Left lung (tissue), 10 donors: ENCODE measurements around the gene POFUT1. TPM values are rescaled to one million over a fixed set of nuclear protein-coding genes. Genes with fewer than 3 reads are reported as not detected.
"Not testable (repeated sequence)": the region's sequence is repeated elsewhere in the genome, so short reads cannot be mapped to it uniquely, and the experiment has no call there.

Source experiments
- ATAC-seq: fragments of 200-7000 bp; cut with Tn5 transposase; one replicate; pipeline ENCODE4 v1.9.1; 2020; ENCODE audit warnings: moderate library complexity
- DNase-seq, 4 donors: peaks; one replicate each; pipeline ENCODE4 v3.0.0-alpha.2; 2013 to 2020
- H3K27ac ChIP-seq, 2 donors: fragments of 200-600 bp; sonication (generic) in 1 of 2; one replicate each; pipeline versions ENCODE4 v1.5.0 to v1.8.0; 2020 to 2021
- H3K27me3 ChIP-seq, 2 donors: fragments of 200-600 bp; sonication (generic) in 1 of 2; one replicate each; pipeline versions ENCODE4 v1.5.0 to v1.8.0; 2020 to 2021
- H3K36me3 ChIP-seq, 2 donors: fragments of 200-600 bp; sonication (generic) in 1 of 2; one replicate each; pipeline versions ENCODE4 v1.5.0 to v1.8.0; 2020 to 2021
- H3K4me1 ChIP-seq, 2 donors: fragments of 200-600 bp; one replicate each; pipeline ENCODE4 v1.8.0; 2021
- H3K4me3 ChIP-seq, 2 donors: fragments of 200-600 bp; sonication (generic) in 1 of 2; one replicate each; pipeline versions ENCODE4 v1.5.0 to v1.8.0; 2020 to 2021; ENCODE audit warnings: mild to moderate bottlenecking in 1 of 2
- H3K9me3 ChIP-seq, 2 donors: fragments of 200-600 bp; sonication (generic) in 1 of 2; one replicate each; pipeline versions ENCODE4 v1.5.0 to v1.8.0; 2020 to 2021
- intact Hi-C, 2 donors: fragments of 100-400 bp; cut with DNase I; formaldehyde crosslinking; loops; one replicate each; pipeline versions ENCODE4 v1.11.2 to v1.14.2; 2022
- polyA plus RNA-seq, 6 donors: library from polyadenylated mRNA; unstranded; fragments of 120-200 nt; gene quantifications; one replicate each; pipeline ENCODE4 v1.2.1, GENCODE V29; 2013; ENCODE audit not compliant: insufficient read length in 6 of 6
- total RNA-seq, 2 donors: library from RNA; stranded (reverse); fragmentation: NEBNext Ultra II Directional; extraction: Animal tissue kit (Norgen Biotek cat#: 25700); gene quantifications; one replicate each; pipeline ENCODE4 v1.2.1, GENCODE V29; 2021
- TF ChIP-seq, protein P1 (sequence below), 2 donors: fragments of 200-600 bp; sonication (generic) in 1 of 2; IDR thresholded peaks; one replicate each; pipeline versions ENCODE4 v1.5.0 to v1.8.0; 2021; ENCODE audit warnings: antibody characterized with exemption in 2 of 2
- donor health status: DM: no; HTN: yes; CAD: no.
- donor health status: DM: no; HTN: no; CAD: no.

Gene POFUT1
- total and polyA plus RNA-seq, 8 donors = 29.2 to 42.2 (median 36.6) TPM

GRCh38 chr20:32244959-32245358 lies 37.3 kb downstream of the POFUT1 start:
- DNase-seq = no peak

GRCh38 chr20:32246208-32246607 lies 38.5 kb downstream of the POFUT1 start:
- H3K9me3 ChIP-seq, intact Hi-C loops, H3K27ac ChIP-seq, DNase-seq, H3K27me3 ChIP-seq, ATAC-seq, H3K4me3 ChIP-seq, H3K36me3 ChIP-seq, H3K4me1 ChIP-seq: not testable (repeated sequence)

More at GRCh38 chr20:32244959-32245358, 37.3 kb downstream of the POFUT1 start:
- no peak overlapping the region for H3K27ac ChIP-seq
- peaks cover 0 to 5% of the 10 kb centered on the region in 2 donors for H3K4me1 ChIP-seq
- H3K36me3 ChIP-seq = no peaks in the 10 kb centered on the region
- no peak overlapping the region for H3K4me3 ChIP-seq
- ATAC-seq = no peak
- TF ChIP-seq, protein P1, sequence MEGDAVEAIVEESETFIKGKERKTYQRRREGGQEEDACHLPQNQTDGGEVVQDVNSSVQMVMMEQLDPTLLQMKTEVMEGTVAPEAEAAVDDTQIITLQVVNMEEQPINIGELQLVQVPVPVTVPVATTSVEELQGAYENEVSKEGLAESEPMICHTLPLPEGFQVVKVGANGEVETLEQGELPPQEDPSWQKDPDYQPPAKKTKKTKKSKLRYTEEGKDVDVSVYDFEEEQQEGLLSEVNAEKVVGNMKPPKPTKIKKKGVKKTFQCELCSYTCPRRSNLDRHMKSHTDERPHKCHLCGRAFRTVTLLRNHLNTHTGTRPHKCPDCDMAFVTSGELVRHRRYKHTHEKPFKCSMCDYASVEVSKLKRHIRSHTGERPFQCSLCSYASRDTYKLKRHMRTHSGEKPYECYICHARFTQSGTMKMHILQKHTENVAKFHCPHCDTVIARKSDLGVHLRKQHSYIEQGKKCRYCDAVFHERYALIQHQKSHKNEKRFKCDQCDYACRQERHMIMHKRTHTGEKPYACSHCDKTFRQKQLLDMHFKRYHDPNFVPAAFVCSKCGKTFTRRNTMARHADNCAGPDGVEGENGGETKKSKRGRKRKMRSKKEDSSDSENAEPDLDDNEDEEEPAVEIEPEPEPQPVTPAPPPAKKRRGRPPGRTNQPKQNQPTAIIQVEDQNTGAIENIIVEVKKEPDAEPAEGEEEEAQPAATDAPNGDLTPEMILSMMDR (IDR thresholded peaks at IDR 0.05) = no peak
- intact Hi-C loops = no loop called here
- H3K27me3 ChIP-seq = no peaks in the 10 kb centered on the region
- no peaks in the 10 kb centered on the region for H3K9me3 ChIP-seq

GRCh38 chr20:32248043-32248442 lies 40.4 kb downstream of the POFUT1 start:
- DNase-seq (no peak), ATAC-seq (no peak)
- Histone ChIP-seq H3K4me1 (peaks cover 0 to 5% of the 10 kb centered on the region in 2 donors), H3K9me3 (no peaks in the 10 kb centered on the region), H3K27me3 (no peaks in the 10 kb centered on the region), H3K36me3 (no peaks in the 10 kb centered on the region), H3K27ac (no peak overlapping the region), H3K4me3 (no peak overlapping the region)
- intact Hi-C loops = no loop called here
- TF ChIP-seq, protein P1 (IDR thresholded peaks at IDR 0.05) = no peak

- Histone ChIP-seq H3K4me3 (no peak overlapping the region), H3K36me3 (no peaks in the 10 kb centered on the region), H3K9me3 (no peaks in the 10 kb centered on the region), H3K27ac (no peak overlapping the region), H3K27me3 (no peaks in the 10 kb centered on the region), H3K4me1 (peaks cover 0 to 5% of the 10 kb centered on the region in 2 donors)
- DNase-seq (no peak), ATAC-seq (no peak)
- intact Hi-C loops = no loop called here
- TF ChIP-seq, protein P1 (IDR thresholded peaks at IDR 0.05) = no peak
Observed at GRCh38 chr20:32249030-32249738, 41.5 kb downstream of the POFUT1 start.

DNA sequence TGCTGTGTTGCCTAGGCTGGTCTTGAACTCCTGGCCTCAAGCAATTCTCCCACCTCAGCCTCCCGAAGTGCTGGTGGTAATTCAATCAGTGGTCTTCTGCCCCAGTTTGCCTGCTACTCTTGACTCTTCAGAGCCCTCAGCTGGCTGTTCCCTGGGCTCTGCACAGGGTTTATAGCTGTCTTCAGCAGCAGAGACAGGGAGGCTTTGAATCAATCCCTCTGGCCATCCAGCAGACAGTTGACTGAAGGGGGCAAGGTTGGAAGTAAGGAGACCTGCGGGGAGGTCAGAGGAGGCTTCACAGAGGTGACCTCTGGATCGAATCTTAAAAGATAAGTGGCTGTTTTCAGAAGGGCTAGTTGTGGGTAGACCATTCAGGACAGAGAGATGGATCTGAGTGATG lies 43.8 kb downstream of the POFUT1 start:
- DNase-seq = no peak
- intact Hi-C loops = no loop called here
- TF ChIP-seq, protein P1 (IDR thresholded peaks at IDR 0.05) = no peak

DNA sequence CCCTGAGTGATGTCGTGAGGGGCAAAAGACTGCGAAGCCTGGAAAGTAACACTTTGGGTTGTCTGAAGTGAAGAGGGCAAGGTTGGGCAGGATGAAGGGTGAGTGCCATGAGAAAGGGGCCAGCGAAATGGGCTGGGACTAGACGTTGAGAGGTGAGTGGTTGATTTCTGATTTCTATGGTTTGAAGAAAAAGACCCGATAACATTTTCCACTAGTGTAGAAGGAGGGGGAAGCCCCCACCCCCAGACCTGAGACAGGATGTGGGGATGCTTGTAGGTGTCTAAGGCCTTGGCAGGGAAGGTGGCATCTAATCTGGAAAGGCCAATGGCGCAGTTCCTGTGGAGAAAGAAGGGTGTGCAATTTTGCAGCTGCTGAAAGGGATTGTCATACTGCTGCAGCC lies 44.5 kb downstream of the POFUT1 start:
- Histone ChIP-seq H3K4me1 (peaks cover 0 to 9% of the 10 kb centered on the region in 2 donors), H3K36me3 (no peaks in the 10 kb centered on the region), H3K4me3 (no peak overlapping the region), H3K9me3 (no peaks in the 10 kb centered on the region), H3K27ac (no peak overlapping the region), H3K27me3 (no peaks in the 10 kb centered on the region)
- no peak for ATAC-seq
- intact Hi-C loops = no loop called here
- DNase-seq = no peak
- TF ChIP-seq, protein P1 (IDR thresholded peaks at IDR 0.05) = no peak

More for the DNA sequence above, 43.8 kb downstream of the POFUT1 start:
- Histone ChIP-seq H3K36me3 (no peaks in the 10 kb centered on the region), H3K27me3 (no peaks in the 10 kb centered on the region), H3K27ac (no peak overlapping the region), H3K4me1 (peaks cover 0 to 7% of the 10 kb centered on the region in 2 donors), H3K9me3 (no peaks in the 10 kb centered on the region), H3K4me3 (no peak overlapping the region)
- no peak for ATAC-seq

DNA sequence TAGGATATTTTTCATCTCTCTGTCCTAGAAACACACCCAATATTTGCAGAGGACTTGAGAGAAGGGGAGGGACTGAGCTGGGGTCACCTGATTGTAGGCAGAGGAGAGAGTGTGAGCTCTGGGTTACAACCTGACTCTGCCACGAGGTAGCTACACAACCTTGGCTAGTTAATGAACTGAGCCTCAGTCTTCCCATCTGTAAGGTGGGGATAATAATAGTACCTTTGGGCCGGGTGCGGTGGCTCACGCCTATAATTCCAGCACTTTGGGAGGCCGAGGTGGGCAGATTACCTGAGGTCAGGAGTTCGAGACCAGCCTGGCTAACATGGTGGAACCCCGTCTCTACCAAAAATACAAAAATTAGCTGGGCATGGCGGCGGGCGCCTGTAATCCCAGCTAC lies 53.3 kb downstream of the POFUT1 start:
- peak; percentile 39 for ATAC-seq
- H3K27me3 ChIP-seq, H3K4me1 ChIP-seq, intact Hi-C loops, H3K36me3 ChIP-seq, DNase-seq, H3K27ac ChIP-seq, H3K4me3 ChIP-seq, H3K9me3 ChIP-seq: not testable (repeated sequence)
